OCI-LY1 (cell line): ENCODE data around the gene KIDINS220.

Experiments
- CTCF ChIP-seq: fragments of 200-600 bp; sonication (generic), shearing (Covaris generic); IDR thresholded peaks from 2 replicates; pipeline ENCODE4 v1.5.1; 2017; ENCODE audit warnings: mild to moderate bottlenecking, antibody characterized with exemption, low read length, moderate library complexity, mixed read lengths
- EZH2 ChIP-seq: fragments of 200-600 bp; sonication (generic), shearing (Covaris generic); IDR thresholded peaks from 2 replicates; pipeline ENCODE4 v1.8.0; 2017; ENCODE audit warnings: borderline replicate concordance, mixed run types, mild to moderate bottlenecking, antibody characterized with exemption, low read length, moderate library complexity, mixed read lengths

GRCh38 chr2:8680822-8681760, 156.3 kb downstream of the KIDINS220 start:
- TF ChIP-seq CTCF (no peak; the same call in 1 of the 2 replicates), EZH2 (no peak)
